ENCODE data around the gene SPRR2F. TPM values are rescaled to one million over a fixed set of nuclear protein-coding genes. Genes with fewer than 3 reads are reported as not detected.
"Not testable (repeated sequence)": the region's sequence is repeated elsewhere in the genome, so short reads cannot be mapped to it uniquely, and the experiment has no call there.

Gene SPRR2F
- total RNA-seq, 1 donor from 2014 or later, result not detected

DNA sequence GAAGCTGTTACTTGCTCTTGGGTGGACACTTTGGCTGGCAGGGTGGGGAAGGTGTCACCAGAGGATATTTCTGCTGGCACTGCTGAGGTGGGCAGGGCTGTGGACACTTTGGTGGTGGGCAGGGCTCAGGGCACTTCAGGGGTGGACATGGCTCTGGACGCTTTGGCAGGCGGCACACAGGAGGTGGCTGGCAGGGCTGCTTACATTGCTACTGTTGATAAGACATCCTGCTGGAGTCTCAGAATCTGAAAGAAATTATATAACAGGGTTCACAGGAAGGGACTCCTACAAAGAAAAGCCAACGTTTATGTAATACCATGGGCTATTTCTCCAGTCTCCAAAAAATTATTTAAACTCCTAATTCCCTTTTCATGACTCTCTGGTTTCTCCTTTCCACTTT lies 27.2 kb upstream of the SPRR2F start:
- intact Hi-C loops (cut with micrococcal nuclease), result no loop called here
- ChIA-PET POLR2A (no interaction called here), CTCF (no interaction called here)
- Mint-ChIP-seq H3K36me3 (ENCODE audit: low read depth) (no peaks in the 10 kb centered on the region), H3K4me1 (no peaks in the 10 kb centered on the region), H3K27ac (no peak overlapping the region), H3K4me3 (no peak overlapping the region), H3K27me3 (peaks cover 24% of the 10 kb centered on the region), H3K9me3 (no peaks in the 10 kb centered on the region)
- TF ChIP-seq, protein P1, sequence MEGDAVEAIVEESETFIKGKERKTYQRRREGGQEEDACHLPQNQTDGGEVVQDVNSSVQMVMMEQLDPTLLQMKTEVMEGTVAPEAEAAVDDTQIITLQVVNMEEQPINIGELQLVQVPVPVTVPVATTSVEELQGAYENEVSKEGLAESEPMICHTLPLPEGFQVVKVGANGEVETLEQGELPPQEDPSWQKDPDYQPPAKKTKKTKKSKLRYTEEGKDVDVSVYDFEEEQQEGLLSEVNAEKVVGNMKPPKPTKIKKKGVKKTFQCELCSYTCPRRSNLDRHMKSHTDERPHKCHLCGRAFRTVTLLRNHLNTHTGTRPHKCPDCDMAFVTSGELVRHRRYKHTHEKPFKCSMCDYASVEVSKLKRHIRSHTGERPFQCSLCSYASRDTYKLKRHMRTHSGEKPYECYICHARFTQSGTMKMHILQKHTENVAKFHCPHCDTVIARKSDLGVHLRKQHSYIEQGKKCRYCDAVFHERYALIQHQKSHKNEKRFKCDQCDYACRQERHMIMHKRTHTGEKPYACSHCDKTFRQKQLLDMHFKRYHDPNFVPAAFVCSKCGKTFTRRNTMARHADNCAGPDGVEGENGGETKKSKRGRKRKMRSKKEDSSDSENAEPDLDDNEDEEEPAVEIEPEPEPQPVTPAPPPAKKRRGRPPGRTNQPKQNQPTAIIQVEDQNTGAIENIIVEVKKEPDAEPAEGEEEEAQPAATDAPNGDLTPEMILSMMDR (IDR thresholded peaks at IDR 0.05), result no peak
- DNase-seq (no peak), ATAC-seq (ENCODE audit: low read depth) (no peak)

GRCh38 chr1:153133743-153134142 lies 20.4 kb upstream of the SPRR2F start:
- intact Hi-C loops (cut with micrococcal nuclease), result no loop called here
- Mint-ChIP-seq H3K36me3 (ENCODE audit: low read depth) (no peaks in the 10 kb centered on the region), H3K27me3 (peaks cover 29% of the 10 kb centered on the region), H3K9me3 (no peaks in the 10 kb centered on the region), H3K4me1 (no peaks in the 10 kb centered on the region), H3K4me3 (no peak overlapping the region), H3K27ac (no peak overlapping the region)
- TF ChIP-seq, protein P1 (IDR thresholded peaks at IDR 0.05), result no peak
- DNase-seq (no peak), ATAC-seq (ENCODE audit: low read depth) (no peak)
- ChIA-PET POLR2A (no interaction called here), CTCF (no interaction called here)

GRCh38 chr1:153133267-153133666 lies 20.0 kb upstream of the SPRR2F start:
- ATAC-seq (ENCODE audit: low read depth) (no peak), DNase-seq (no peak)
- Mint-ChIP-seq H3K9me3 (peaks cover under 1% of the 10 kb centered on the region), H3K4me3 (no peak overlapping the region), H3K4me1 (no peaks in the 10 kb centered on the region), H3K27ac (no peak overlapping the region), H3K36me3 (ENCODE audit: low read depth) (no peaks in the 10 kb centered on the region), H3K27me3 (peaks cover 29% of the 10 kb centered on the region)
- ChIA-PET CTCF (no interaction called here), POLR2A (no interaction called here)
- TF ChIP-seq, protein P1 (IDR thresholded peaks at IDR 0.05), result no peak
- intact Hi-C loops (cut with micrococcal nuclease), result no loop called here

DNA sequence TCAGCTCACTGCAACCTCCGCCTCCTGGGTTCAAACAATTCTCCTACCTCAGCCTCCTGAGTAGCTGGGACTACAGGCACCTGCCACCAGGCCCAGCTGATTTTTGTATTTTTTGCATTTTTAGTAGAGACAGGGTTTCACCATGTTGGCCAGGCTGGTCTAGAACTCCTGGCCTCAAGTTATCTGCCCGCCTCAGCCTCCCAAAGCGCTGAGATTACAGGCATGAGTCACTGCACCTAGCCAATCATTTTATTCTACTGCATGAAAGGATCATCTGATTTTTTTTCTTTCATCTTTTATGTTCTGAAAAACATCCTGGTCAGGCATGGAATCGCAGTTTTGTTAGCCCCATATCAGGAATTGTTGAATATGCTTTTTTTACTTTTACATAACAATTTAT lies 15.4 kb upstream of the SPRR2F start:
- DNase-seq; H3K4me1 Mint-ChIP-seq; intact Hi-C loops (cut with micrococcal nuclease): not testable (repeated sequence)

GRCh38 chr1:153127296-153127695 lies 14.0 kb upstream of the SPRR2F start:
- TF ChIP-seq, protein P1 (IDR thresholded peaks at IDR 0.05), result no peak
- intact Hi-C loops (cut with micrococcal nuclease), result no loop called here
- Mint-ChIP-seq H3K27me3 (peaks cover 9% of the 10 kb centered on the region), H3K4me1 (no peaks in the 10 kb centered on the region), H3K36me3 (ENCODE audit: low read depth) (no peaks in the 10 kb centered on the region), H3K9me3 (peaks cover 12% of the 10 kb centered on the region), H3K4me3 (no peak overlapping the region), H3K27ac (no peak overlapping the region)
- no peak for ATAC-seq (ENCODE audit: low read depth)
- CTCF ChIA-PET, result no interaction called here
- POLR2A ChIA-PET, result no interaction called here
- DNase-seq, result no peak

More for the DNA sequence above, 15.4 kb upstream of the SPRR2F start:
- H3K27ac Mint-ChIP-seq; CTCF ChIA-PET; H3K36me3 Mint-ChIP-seq (ENCODE audit: low read depth); POLR2A ChIA-PET; H3K4me3 Mint-ChIP-seq; ATAC-seq (ENCODE audit: low read depth): not testable (repeated sequence)
- peaks cover 12% of the 10 kb centered on the region for H3K9me3 Mint-ChIP-seq
- peaks cover 10% of the 10 kb centered on the region for H3K27me3 Mint-ChIP-seq

GRCh38 chr1:153125536-153125935 lies 12.2 kb upstream of the SPRR2F start:
- ChIA-PET POLR2A (no interaction called here), CTCF (no interaction called here)
- TF ChIP-seq, protein P1 (IDR thresholded peaks at IDR 0.05), result no peak
- Mint-ChIP-seq H3K9me3 (peaks cover 12% of the 10 kb centered on the region), H3K4me3 (no peak overlapping the region), H3K36me3 (ENCODE audit: low read depth) (no peaks in the 10 kb centered on the region), H3K4me1 (no peaks in the 10 kb centered on the region), H3K27me3 (peaks cover 4% of the 10 kb centered on the region), H3K27ac (no peak overlapping the region)
- ATAC-seq (ENCODE audit: low read depth) (no peak), DNase-seq (no peak)
- intact Hi-C loops (cut with micrococcal nuclease), result no loop called here

- H3K36me3 Mint-ChIP-seq (ENCODE audit: low read depth); H3K4me3 Mint-ChIP-seq; H3K4me1 Mint-ChIP-seq; H3K27ac Mint-ChIP-seq; intact Hi-C loops (cut with micrococcal nuclease); CTCF ChIA-PET; POLR2A ChIA-PET; ATAC-seq (ENCODE audit: low read depth); DNase-seq: not testable (repeated sequence)
- Mint-ChIP-seq H3K27me3 (peaks cover 10% of the 10 kb centered on the region), H3K9me3 (peaks cover 12% of the 10 kb centered on the region)
These were observed 10.5 kb upstream of the SPRR2F start for GRCh38 chr1:153123793-153124192.

All from activated B cell treated with CpG ODN at 0.5 μM for 24 hours (primary cell).